Subcutaneous adipose tissue (tissue), 4 donors: Measurements from ENCODE around the gene ADAMTSL5. TPM values are rescaled to one million over a fixed set of nuclear protein-coding genes. Genes with fewer than 3 reads are reported as not detected.

Source experiments
- total RNA-seq, 4 donors: library from RNA; depleted of rRNA; stranded (reverse); fragments of >200 nt; gene quantifications; one replicate each; pipeline ENCODE4 v1.1.0, GENCODE V29; 2016
- TF ChIP-seq, protein P1 (sequence below): fragments of 450-650 bp; IDR thresholded peaks from one replicate; pipeline ENCODE4 v1.5.1; 2016; ENCODE audit warnings: low read depth, mild to moderate bottlenecking, control low read depth, antibody characterized with exemption, moderate library complexity

The ADAMTSL5 gene, protein sequence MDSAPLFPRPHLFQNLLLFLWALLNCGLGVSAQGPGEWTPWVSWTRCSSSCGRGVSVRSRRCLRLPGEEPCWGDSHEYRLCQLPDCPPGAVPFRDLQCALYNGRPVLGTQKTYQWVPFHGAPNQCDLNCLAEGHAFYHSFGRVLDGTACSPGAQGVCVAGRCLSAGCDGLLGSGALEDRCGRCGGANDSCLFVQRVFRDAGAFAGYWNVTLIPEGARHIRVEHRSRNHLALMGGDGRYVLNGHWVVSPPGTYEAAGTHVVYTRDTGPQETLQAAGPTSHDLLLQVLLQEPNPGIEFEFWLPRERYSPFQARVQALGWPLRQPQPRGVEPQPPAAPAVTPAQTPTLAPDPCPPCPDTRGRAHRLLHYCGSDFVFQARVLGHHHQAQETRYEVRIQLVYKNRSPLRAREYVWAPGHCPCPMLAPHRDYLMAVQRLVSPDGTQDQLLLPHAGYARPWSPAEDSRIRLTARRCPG
- 1 to 10 TPM in 1 of 4 donors, under 1 TPM in 1, not detected in 2; 0.51 to 1.3 TPM for total RNA-seq

DNA sequence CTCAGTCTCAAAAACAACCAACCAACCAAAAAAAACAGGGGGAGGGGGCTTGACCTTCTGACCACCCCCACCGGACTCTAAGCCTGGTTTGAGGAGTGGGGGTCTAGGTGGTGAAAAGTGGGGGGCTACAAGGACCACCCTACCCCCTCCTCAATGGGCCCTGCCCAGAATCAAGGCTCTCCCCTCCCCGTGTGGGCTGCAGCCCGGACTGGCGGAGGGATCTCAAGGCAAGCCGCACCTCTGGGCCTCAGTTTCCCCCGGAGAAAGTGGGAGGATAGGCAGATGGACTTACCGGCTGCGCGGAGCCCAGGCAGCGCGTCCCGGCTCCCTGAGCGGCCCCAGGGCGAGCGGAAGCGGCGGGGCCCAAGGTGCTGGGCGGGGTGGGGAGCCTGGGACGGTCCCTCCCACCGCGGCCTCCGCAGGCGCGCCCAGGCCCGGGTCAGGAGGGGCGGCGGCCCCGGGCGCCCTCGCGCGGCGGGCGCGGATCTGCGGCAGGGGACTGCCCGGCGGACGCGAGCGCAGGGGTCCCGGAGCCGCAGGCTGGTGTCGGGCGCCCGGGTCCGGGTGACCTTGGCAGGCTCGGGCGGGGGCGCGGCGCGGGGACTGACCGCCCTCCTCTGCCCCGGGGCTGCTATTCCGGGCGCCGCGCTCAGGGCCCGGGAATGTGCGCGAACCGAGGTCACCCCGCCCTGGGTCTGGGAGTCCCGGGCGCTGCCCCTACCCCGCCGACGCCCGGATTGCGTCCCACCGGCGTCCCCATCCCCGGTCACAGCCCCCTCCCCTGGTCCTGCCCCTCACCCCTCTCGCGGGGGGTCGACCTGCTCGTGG lies at the start of gene ADAMTSL5:
ADAMTSL5 (minus strand) TSS at position 349 of the 828 bp plus-strand sequence. CDS start 2,076 bp downstream, outside the sequence.
- TF ChIP-seq, protein P1, sequence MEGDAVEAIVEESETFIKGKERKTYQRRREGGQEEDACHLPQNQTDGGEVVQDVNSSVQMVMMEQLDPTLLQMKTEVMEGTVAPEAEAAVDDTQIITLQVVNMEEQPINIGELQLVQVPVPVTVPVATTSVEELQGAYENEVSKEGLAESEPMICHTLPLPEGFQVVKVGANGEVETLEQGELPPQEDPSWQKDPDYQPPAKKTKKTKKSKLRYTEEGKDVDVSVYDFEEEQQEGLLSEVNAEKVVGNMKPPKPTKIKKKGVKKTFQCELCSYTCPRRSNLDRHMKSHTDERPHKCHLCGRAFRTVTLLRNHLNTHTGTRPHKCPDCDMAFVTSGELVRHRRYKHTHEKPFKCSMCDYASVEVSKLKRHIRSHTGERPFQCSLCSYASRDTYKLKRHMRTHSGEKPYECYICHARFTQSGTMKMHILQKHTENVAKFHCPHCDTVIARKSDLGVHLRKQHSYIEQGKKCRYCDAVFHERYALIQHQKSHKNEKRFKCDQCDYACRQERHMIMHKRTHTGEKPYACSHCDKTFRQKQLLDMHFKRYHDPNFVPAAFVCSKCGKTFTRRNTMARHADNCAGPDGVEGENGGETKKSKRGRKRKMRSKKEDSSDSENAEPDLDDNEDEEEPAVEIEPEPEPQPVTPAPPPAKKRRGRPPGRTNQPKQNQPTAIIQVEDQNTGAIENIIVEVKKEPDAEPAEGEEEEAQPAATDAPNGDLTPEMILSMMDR, result no peak

DNA sequence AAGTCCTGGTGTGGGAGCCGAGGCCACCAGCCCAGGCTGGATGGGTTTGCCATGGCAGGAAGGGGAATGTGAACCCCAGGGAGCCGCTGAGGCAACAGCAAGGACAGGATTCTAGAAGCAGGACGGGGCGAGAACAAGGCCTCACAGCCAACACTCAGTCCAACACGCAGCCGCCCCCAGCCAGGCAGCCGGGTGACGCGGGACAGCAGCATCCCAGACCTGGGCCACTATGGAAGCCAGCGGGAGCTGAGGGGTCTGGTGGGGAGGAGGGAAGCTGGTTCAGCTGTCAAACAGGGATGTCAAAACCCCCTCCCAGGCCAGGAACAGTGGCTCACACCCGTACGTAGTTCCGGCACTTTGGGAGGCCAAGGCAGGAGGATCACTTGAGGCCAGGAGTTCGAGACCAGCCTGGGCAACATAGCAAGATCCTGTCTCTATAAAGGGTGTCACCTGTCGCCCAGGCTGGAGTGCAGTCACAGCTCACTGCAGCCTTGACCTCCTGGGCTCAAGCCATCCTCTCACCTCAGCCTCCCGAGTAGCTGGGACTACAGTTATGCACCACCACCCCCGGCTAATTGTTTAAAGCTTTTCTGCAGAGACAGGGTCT lies 48.5 kb upstream of the ADAMTSL5 start:
- TF ChIP-seq, protein P1, result no peak

DNA sequence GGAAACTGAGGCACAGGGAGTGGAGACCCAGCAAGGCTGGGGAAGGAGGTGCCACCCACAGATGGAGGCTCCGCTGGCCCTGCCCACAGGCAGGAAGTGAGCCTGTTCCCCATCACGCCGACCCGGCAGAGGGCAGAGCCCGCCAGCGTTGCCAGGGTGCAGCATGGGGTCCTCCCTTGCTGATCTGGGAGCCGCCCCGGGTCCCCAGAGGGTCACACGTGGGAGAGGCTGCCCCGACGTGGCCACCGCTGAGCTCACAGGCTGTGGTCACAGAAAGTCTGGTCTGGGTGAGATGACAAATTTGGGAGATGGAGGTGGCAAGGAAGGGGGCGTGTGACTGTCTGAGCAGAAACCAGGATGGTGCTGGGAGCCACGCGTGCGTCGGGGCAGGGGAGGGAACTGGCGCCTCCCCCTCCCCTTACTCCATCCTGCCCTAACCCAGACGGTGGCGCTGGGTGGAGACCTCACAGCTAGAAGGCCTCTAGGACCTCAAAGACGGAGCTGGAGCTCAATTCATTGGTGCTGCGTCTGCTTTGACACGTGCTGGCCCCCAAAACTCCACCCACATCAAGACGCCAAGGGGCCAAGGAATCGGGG lies 47.6 kb upstream of the ADAMTSL5 start:
- TF ChIP-seq, protein P1, result no peak

DNA sequence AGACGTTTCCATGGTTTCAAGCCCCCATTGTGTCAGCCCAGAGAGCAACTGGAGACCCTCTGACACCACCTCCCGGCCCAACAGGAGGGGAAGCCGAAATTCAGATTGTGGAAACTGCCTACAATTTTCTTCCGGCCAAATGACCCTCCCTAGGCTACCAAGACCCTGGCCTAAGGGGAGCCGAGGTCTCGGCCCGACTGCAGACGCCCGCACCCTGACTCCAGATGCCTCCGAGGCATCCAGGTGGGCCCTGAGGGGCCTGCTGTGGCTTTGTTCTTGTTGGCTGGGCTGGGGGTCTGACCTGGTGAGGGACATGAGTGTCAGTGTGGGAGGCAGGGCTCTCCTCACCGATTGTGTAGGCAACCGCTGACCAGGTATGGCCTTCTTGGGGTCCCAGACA lies 45.7 kb upstream of the ADAMTSL5 start:
- TF ChIP-seq, protein P1, result no peak

DNA sequence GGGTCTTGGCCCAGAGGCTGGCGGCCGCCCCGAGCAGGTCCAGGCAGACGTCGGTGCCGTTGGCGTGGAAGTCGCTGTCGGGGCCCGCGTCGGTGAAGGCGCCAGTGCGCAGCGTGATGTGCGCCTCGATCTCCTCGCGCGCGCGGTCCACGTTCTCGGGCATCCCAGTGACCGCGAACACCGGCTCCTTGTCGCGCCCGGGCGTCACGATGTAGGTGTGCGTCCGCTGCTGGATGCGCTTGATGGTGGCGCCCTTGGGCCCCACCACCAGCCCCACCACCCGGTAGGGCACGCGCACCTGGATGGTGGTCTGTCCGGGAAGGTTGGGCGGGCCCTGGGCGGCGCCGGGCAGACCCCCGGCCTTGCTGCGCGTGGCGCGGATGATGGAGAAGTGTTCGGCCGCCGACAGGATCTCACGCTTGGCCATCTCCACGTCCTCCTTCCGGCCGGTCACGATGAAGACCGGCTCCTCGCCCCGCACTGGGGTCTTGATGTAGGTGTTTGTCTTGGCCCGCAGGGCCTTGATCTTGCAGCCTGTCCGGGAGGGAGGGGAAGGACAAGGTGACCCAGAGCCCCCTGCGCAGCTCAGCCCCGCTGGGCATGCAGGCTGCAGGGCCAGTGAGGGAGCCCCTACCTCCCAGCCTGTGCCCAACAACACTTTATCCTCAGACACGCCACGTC lies 43.7 kb upstream of the ADAMTSL5 start:
- TF ChIP-seq, protein P1, result no peak

DNA sequence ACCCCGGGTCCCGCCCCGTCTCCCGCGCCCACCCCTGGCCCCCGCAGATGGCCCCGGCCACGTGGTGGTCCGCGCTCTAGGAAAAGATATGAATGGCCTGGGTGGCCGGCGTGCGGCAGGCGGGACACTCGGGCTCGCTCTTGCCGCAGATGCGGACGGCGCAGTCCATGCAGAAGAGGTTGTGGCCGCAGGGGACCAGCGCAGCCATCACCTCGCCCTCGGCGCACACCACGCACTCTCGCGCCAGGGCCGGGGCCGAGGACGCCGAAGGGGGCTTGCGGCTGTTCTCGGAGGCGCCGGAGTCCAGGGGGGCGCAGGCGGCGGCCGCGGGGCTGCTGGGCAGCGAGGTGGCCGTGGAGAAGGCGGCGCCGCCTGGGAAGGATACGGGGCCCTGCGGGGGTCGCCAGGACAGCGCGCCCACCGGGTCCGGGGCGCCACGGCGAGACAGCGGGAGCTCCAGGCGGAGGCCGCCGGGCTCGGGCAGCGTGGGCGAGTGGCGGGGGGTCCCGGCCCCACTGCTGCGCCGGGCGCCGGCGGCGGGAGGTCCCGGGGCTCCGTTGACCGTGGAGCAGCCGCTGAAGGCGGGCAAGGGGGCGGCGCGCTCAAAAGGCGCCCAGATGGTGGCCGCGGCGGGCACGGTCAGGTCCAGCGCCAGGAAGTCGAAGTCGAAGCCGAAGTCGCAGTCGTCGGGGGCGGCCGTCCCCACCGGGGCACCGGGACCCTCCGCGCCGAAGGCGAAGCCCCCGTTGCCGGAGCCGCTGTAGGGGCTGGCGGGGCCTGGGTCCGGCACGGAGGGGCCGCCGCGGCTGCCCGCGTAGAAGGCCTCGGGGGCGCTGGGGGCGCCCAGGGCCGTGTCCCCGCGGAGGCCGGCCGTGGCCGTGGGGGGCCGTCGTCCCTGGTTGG lies 42.9 kb upstream of the ADAMTSL5 start:
- TF ChIP-seq, protein P1, result no peak
